RWPE1 (cell line): Measurements from ENCODE around the gene DPEP2NB.
"Not testable (repeated sequence)": the region's sequence is repeated elsewhere in the genome, so short reads cannot be mapped to it uniquely, and the experiment has no call there.

Experiments
- CTCF ChIA-PET: fragments of 350-600 bp; sonication (Branson Sonifier 250); formaldehyde crosslinking; extraction: SDS; loops from one replicate; lab custom pipeline; 2021; lab: Yijun Ruan, JAX
- POLR2A ChIA-PET: fragments of 400-600 bp; formaldehyde crosslinking; extraction: SDS; loops from one replicate; lab custom pipeline; 2020; ENCODE audit warnings: antibody characterized with exemption; ENCODE audit not compliant: low non-redundant PET; lab: Yijun Ruan, JAX
- DNase-seq: peaks from one replicate; pipeline ENCODE4 v3.0.0; 2012; ENCODE audit warnings: low spot score
- H3K27ac ChIP-seq: fragments of 450-650 bp; 2 replicates; pipeline ENCODE4 v1.5.1; 2017
- TF ChIP-seq, protein P1 (sequence below): fragments of 450-650 bp; conservative IDR thresholded peaks from 2 replicates; pipeline ENCODE4 v1.5.1; 2017; ENCODE audit warnings: low read depth, mild to moderate bottlenecking

The DPEP2NB gene

DNA sequence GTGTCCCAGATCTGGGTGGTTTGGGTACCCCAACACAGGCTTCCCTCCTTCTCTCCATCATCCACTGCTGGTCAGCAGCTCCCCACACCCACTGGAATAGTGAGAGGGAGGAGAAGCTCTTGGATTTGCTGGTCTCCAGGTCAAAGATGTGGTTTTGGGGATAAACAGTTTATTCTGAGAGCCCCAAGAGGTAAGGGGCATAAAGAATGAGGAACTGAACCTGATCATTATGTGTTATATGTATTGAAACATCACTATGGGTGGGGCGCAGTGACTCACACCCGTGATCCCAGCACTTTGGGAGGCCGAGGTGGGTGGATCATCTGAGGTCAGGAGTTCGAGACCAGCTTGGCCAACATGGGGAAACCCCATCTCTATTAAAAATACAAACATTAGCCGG lies 20.3 kb downstream of the DPEP2NB start:
- no peak overlapping the region for H3K27ac ChIP-seq
- CTCF ChIA-PET: interaction anchor here (0.7 to 1.2 kb wide), 4 partner anchors 13 to 532 kb away, joined by 3 to 7 read pairs (median 6); no protein-coding TSS in a partner anchor
- TF ChIP-seq, protein P1, sequence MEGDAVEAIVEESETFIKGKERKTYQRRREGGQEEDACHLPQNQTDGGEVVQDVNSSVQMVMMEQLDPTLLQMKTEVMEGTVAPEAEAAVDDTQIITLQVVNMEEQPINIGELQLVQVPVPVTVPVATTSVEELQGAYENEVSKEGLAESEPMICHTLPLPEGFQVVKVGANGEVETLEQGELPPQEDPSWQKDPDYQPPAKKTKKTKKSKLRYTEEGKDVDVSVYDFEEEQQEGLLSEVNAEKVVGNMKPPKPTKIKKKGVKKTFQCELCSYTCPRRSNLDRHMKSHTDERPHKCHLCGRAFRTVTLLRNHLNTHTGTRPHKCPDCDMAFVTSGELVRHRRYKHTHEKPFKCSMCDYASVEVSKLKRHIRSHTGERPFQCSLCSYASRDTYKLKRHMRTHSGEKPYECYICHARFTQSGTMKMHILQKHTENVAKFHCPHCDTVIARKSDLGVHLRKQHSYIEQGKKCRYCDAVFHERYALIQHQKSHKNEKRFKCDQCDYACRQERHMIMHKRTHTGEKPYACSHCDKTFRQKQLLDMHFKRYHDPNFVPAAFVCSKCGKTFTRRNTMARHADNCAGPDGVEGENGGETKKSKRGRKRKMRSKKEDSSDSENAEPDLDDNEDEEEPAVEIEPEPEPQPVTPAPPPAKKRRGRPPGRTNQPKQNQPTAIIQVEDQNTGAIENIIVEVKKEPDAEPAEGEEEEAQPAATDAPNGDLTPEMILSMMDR: no peak
- POLR2A ChIA-PET: no interaction called here
- no peak for DNase-seq

DNA sequence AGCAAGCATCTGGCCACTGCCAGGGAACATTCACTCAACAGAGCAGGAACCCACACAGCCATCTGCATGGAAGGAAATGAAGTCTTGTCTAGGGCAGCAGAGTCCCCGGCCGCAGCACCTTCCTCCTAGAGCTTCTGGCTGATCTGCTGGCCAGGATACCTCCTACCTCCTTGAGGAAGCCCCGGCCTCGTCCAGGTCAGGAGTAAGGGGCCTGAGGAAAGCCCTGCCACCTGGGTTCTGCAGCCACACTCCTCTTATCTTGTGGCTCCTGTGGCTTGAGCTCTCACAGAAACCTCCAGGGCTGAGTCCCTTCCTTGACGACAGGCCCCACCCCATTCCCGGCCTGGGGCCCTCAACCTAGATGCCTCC lies 21.7 kb downstream of the DPEP2NB start:
- DNase-seq: not testable (repeated sequence)
- H3K27ac ChIP-seq: peak overlapping the region; percentile 53
- ChIA-PET POLR2A (interaction anchor here (0.6 kb wide), 1 partner anchor 29 kb away, joined by 3 read pairs; no protein-coding TSS in a partner anchor), CTCF (interaction anchor here (0.5 to 0.8 kb wide), 4 partner anchors 26 to 1459 kb away, joined by 4 to 7 read pairs (median 4); no protein-coding TSS in a partner anchor)

DNA sequence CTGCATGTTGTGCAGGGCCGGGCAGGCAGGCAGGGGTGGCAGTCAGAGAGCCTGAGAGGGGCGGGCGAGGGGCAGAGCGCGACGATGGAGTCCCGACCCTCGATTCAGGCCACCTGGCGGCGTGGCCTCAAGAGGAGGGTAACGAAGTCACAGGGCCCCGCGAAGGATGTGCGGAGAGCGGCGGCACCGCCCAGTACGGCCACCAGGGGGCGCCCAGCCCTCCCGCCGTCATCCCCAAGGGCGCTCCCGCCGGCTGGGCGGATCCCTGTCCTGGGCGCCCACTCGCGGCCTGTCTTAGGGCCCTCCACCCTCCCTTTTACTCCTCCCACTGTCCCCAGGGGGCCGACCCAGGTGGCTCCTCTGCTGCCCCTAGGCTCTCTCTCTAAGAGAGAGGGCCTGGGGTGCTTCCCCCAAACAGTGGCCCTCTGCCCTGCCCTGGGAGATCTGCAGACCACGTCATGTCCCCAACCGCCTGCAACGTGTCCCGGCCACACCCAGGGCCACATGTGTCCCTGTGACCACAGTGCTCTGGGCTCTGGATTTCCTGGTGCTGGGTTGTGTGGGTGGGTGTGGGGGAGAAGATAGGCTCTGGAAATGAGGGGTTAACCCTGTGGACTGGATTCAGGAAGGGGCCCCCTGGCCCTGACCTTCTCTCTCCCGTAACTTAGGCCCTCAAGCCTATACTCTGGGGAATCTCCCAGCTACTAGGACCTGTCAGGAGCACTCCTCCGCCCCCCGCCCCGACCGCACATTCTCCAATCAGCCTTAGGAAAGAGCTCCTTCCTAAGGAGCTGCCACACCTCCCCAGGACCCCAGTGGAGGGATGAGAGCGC lies 22.3 kb downstream of the DPEP2NB start:
- peak overlapping the region; percentile 53 for H3K27ac ChIP-seq
- ChIA-PET CTCF (interaction anchor here (0.5 to 0.8 kb wide), 3 partner anchors 25 to 49 kb away, joined by 4 to 7 read pairs (median 5); no protein-coding TSS in a partner anchor), POLR2A (interaction anchor here (0.6 kb wide), 1 partner anchor 30 kb away, joined by 3 read pairs; no protein-coding TSS in a partner anchor)
- DNase-seq: peak; percentile 72
- TF ChIP-seq, protein P1: peak; percentile 97

DNA sequence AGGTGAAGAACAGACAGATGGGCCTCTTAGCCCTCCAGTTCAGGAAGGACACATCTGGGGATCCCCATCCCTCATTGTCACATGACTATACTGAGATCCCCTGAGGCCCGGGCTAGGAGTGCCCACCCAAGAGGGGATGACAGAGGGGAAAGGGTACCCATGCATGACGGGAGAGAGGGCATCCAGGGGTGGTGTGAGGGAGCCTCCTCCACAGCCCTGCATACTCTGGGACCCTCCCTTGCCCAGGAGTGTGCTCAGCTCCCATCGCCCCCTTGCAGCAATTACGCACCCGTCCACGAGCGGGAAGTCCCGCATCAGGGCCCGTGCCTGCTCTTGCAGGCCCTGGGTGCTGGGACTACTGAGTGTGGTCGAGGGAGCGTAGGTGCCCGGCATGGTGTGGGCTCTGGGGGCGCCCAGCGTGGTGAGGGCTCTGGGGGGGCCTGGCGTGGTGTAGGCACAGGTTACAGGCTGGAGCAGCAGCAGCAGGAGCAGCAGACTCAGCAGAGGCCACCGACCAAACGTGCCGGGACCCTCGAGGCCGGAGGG lies 23.0 kb downstream of the DPEP2NB start:
- ChIA-PET CTCF (interaction anchor here (1.4 to 2.7 kb wide), 2 partner anchors 13 to 48 kb away, joined by 5 to 18 read pairs; no protein-coding TSS in a partner anchor), POLR2A (no interaction called here)
- no peak overlapping the region for H3K27ac ChIP-seq
- TF ChIP-seq, protein P1: no peak
- no peak for DNase-seq

DNA sequence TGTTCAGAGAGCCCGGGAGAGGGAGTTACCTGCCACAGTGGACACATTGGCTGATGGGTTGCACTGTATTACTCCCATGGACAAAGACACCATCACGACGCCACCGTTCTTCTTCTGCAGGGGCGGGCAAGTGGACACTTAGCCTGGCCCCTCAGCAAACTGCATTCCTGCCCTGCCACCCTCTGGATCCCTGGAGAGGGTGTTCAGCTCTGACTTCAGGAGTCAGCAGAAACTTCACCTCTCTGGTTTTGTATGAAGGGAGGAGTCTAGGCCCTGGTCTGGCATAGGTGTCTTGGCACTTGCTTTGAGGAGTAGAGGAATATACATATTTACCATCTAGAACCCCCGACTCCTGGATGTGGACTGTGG lies 25.7 kb downstream of the DPEP2NB start:
- no peak for DNase-seq
- ChIA-PET CTCF (interaction anchor here (2.7 kb wide), 1 partner anchor 51 kb away, joined by 18 read pairs; no protein-coding TSS in a partner anchor), POLR2A (no interaction called here)
- TF ChIP-seq, protein P1: no peak
- H3K27ac ChIP-seq: no peak overlapping the region

DNA sequence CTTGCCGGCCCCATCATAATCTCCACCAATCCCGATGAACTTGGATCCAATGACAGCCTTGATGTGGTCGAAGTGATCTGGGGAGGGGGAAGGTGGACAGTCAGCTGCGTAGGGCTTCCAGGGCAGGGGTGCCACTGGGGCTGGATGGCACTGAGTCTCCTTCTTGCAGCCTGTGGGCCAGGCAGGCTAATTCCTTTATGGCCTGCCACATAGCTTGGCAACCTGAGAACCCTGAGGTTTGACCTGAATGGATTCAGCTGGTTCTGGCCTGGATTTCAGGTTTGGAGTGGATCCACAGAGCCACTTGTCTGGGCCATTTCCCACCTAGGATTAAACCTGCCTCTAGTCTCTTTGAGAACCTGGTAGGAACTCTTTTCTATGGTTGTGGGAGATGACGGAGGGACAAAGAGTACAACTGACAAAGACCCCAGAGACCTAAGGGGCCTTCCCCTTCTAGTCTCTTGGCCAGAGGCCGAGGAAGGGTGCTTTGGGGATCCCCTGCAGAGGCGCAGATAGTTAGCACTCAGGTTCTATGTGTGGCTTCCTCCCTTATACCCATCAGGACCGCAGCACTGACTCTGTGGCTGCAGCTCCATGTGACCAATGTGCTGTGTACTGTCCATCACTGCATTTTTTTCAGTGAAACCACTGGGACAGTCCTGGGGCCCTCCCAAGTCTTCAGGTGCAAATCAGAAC lies 26.2 kb downstream of the DPEP2NB start:
- TF ChIP-seq, protein P1: no peak
- ChIA-PET POLR2A (no interaction called here), CTCF (interaction anchor here (0.6 to 1.1 kb wide), 4 partner anchors 42 to 277 kb away, joined by 3 to 6 read pairs (median 4); no protein-coding TSS in a partner anchor)
- H3K27ac ChIP-seq: no peak overlapping the region
- no peak for DNase-seq
